GM23248 (cell line): ENCODE results near the gene ZNF827.

ENCODE experiments used
- EZH2 ChIP-seq: fragments of 200-600 bp; sonication (generic); IDR thresholded peaks from 2 replicates; pipeline ENCODE4 v1.6.1; 2018; ENCODE audit warnings: antibody characterized with exemption, mild to moderate bottlenecking; ENCODE audit not compliant: insufficient read depth, poor library complexity, severe bottlenecking
- EZH2phosphoT487 ChIP-seq: fragments of 200-600 bp; sonication (generic); IDR thresholded peaks from 2 replicates; pipeline ENCODE4 v1.6.1; 2018; ENCODE audit warnings: antibody characterized with exemption, moderate library complexity, mild to moderate bottlenecking, low read depth; ENCODE audit not compliant: insufficient read depth

DNA sequence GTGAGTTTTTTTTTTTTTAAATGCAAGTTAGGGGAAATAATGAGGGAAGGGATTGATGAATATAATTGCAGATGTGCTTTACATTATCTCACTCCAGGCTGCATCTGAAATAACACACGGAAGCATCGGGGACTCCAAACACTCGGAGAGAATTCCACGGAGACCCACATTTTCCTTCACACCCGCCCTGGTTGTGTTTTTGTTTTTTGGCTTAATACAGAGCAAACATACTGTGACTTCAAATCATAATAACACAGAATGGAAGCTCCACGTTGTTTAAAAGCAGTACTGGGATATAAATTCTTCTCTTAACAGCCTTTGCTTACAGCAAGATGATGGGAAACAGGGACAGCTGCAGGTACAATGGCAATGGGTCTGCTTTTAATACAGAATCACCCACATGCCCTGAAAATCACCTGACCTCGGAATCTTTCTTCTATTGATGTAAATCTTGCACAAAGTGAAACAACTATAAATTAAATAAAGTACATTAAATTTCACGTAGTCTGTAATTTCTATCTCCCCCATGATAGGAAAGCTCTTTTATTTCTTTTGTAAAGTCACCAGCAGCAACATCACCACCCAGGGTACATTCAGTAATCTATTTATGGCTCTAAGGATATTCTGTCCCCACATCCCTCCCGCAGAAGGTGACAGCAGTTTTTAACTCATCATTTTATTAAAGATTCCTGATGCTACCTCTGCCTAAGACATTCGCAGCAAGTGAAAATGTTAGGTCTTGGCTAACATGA lies 119.3 kb downstream of the ZNF827 start:
- TF ChIP-seq EZH2phosphoT487 (no peak), EZH2 (no peak)
